H54 (cell line): ENCODE results near the gene SMPX.

Experiments
- DNase-seq: peaks from one replicate; pipeline ENCODE4 v3.0.0; 2011; ENCODE audit warnings: low spot score, mixed read lengths; ENCODE audit not compliant: insufficient read length
- FAIRE-seq: peaks from 3 replicates; lab custom pipeline; 2011; peaks lifted over from hg19 to GRCh38; lab: Jason Lieb, UNC
- POLR2A ChIP-seq: IDR thresholded peaks from 2 replicates; pipeline ENCODE4 v1.6.1; 2011; ENCODE audit warnings: low read depth, mild to moderate bottlenecking, low read length

SMPX gene

DNA sequence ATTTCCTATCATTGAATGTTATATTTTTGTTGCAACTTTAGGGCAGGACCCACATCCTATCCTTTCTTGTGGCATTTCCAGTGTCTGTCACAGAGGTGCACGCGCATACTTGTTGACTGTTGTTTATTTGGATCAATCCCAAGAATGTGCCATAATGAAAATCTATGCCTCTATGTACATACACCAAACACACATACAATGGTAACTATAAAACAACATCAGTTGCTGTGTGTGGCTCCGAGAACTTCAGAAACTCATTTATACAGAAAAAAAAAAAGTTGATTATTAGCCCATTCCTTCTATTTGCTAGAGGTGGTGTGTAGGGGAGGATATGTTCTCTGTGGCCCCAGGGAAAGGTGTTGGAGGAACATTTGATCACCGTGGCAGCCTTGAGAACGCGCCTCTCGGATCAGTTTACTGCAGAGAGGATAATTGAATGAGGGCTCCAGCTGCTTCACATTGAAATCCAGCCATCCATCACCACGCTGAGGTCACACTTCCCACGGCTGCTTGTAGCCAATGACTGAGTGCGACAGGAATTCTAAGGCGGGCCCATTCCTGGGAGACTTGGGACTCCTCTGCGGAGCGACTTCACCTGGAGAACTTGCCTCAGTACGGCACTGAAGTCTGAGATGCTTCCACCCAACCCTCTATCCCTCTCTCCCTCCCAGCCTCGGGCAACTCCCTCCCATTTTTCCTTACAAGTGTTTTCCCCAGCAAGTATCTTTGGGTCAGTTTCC lies 19.5 kb downstream of the SMPX start:
- DNase-seq (no peak), FAIRE-seq (no peak)
- TF ChIP-seq POLR2A: no peak

DNA sequence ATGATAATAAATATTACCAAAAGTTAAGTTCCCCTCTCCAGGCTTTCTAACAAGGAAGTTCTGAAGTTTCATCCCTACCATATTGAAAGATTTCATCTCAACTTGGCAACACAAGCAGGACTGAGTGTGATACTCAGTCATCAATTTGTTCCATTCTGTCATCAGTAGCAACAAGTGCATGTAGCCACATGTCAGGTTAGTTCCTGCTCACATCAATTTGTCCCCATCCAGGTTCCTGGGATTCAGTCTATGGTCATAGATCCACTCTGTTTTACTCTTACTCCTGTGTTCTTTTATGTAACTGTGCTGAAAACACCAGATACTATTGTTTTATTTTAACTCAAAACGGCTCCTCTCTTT lies 22.2 kb downstream of the SMPX start:
- no peak for TF ChIP-seq POLR2A
- FAIRE-seq (no peak), DNase-seq (no peak)

DNA sequence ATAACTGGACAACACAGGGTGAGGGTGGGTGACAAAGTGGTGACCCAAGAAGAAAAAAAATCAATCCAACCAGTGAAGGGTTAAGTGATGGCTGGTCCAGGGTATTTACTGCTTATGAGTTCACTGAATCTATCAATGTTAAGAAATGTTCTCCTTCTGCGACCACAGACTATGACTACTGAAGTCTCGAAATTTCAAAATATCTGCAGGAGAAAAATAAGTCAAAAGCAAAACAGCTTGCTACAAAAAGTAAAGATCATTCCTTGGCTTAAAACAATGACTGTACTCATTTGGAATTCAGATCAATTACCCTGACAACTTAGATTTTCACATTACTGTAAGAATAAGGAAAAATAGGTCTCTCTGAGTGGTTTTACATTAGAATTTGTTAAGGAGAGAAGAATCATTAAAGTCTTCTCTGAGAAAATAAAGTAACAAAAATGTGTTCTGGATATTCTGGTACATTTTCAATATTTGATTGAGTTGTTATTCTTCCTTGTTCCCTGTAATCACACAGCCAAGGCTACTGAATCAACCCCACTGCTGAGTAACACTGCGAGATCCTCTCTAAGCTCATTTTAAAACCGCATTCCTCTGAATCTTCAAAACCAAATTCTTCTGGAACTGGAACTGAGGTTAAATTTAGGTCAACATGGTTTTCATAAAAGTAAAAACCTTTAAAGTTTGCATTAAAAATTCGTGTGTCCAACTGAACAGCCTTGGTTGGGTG lies 22.7 kb downstream of the SMPX start:
- no peak for DNase-seq
- TF ChIP-seq POLR2A: no peak
- no peak for FAIRE-seq

DNA sequence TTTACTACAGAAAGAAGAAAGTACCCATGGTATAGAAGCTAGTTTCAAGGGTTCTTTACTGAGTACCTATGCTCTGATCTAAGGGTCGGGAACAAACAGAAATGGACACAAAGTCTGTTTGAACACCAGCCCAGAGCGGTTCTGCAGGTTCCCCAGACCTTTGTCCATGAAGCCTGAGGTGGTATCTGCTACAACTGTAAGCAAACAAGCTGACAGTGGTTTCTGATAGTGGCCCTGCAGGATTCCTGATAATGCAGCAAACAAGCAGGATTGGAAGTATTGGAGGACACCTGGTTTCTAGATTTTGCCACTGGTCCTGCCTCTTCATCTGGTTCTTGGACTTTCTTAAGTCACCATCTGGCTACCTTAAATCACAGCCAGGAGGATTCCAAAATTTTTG lies 23.7 kb downstream of the SMPX start:
- no peak for DNase-seq
- no peak for FAIRE-seq
- no peak for TF ChIP-seq POLR2A

DNA sequence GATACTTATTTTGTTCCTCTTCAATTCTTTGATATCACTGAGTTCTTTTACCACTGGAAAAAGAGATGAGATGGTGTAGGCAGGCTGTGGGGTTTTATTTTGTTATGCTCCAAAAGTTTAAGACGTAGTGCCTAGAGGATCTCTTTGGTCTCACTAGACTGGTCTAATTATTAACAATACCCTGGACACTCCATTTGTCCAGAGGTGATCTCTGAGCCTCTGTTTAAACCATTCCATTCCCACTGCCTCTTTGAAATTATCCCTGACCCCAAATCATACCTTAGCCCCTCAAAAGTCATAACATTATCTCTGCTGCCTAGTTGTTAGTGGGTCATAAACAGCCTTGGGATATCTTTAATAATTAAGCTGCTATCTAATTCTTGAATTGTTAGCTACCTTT lies 24.2 kb downstream of the SMPX start:
- DNase-seq (no peak), FAIRE-seq (no peak)
- TF ChIP-seq POLR2A: no peak

DNA sequence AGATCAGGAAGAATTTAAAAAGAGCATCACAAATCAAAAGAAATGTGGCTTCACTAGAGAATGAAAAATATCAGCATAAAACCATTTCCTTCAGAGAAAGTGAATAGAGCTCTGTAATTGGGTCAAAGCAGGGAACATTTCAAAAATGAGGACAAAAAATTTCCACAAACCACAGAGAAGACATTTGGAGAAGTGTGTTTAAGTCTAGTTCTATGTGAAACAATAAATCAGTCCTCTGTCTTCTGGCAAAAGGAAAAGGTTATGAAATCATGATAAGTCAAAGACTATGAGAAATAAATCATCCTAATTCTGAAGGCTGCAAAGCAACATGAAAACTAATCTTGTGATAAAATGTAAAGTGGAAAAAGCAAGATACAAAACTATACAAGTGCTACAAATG lies 27.9 kb downstream of the SMPX start:
- TF ChIP-seq POLR2A: no peak

DNA sequence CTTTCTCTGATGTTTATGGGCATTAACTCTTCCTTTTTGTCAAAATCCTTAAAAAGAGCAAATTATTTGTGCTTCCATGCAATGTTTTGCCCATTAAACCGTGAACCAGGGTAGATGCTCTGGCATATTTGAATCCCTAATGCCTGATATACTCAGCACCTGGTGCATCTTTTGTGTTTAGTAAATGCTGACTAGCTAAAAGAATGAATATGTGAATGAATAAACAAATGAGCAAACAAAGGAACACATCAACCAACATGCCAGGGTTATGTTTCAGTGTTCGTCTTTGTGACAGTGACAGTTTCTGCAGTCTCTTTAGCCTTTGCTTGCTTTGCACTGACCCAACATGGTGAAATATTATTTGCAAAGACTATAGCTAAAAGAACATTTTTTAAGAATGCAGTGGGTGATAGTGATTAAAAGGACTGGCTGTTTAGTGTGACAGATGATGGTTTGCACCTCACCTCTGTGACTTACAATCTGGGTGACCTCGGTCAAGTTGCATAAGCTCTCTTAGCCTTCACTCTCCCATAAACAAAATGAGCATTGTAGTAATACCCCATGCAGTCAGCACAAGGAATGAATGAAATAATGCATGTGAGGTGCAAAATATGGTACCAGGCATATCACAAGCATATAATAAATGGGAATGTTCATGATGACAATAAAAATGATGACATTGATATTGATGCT lies 29.5 kb downstream of the SMPX start:
- FAIRE-seq (no peak), DNase-seq (no peak)
- no peak for TF ChIP-seq POLR2A

More for the DNA sequence above, 27.9 kb downstream of the SMPX start:
- DNase-seq (no peak), FAIRE-seq (no peak)

DNA sequence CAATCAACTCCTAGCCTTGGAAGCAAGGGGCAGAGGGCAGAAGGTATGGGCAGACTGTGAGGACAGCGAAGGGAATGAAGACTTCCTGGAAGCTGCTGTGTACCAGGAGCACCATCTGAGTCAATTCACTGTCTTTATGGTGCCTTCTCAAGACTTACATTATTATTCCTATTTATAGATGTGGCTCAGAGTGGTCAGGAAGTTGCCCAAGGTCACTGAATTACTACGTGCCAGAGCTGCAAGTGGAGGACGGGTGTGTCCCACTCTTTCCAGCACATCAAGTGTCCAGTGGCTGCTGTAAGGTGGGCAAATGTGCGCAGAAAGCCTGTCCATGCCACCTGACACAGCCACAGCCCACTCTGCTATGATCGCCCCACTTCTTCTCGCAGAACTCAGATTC lies 32.0 kb downstream of the SMPX start:
- DNase-seq (no peak), FAIRE-seq (no peak)
- no peak for TF ChIP-seq POLR2A

DNA sequence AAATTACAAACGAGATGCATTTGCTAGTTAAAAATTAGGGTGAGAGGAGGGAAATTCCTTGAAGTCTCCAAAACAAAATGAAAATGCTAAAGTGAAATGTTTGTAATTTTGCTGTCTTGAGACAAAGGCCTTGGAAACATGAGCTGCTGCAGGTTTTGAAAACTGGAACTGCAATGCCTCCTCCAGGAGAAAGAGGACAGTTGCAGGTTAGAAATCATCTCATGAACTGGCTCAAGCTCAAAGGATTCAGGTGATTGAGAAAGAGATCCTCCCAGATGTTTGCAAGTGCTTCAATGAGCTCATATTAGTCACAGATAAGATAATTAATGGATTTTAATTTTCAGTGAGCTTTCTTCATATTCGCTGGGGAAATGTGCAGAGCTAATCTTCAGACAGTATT lies 32.4 kb downstream of the SMPX start:
- no peak for TF ChIP-seq POLR2A
- FAIRE-seq (no peak), DNase-seq (no peak)

DNA sequence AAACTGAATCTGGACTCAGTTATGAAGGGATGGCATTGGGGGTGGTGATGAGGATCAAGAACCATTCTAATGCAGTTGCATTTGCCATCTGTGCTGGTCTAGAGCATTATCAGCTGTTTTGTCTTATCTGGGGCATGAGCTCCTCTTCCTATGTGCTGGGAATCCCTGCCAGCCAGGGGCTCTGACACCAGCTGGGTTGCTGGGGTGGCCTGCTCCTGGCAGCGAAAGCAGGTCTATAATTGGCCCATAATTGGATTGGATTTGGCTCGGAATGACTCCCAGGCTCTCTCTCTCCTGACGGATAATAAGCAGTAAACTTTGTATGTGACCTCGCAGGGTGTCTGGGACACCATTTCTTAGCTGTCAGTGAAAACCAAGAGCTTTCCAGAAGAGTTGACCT lies 34.1 kb downstream of the SMPX start:
- FAIRE-seq: no peak
- no peak for DNase-seq
- no peak for TF ChIP-seq POLR2A

DNA sequence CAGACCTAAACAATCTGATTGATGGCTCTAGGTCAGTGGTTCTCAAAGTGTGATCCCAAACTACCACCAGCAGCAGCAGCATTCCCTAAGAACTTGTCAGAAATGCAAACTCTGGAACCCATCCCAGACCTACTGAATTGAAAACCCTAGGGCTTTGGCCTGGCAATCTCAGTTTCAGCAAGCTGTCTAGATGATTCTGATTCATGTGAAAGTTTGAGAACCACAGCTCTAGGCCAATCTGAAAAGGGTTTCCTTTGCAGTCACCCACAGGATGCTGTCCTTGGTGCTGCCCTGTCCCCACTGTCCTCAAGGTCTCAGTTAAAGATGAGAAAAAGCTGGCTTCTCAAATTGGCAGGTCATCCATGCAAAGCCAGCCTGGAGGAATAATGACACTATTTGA lies 34.8 kb downstream of the SMPX start:
- DNase-seq (no peak), FAIRE-seq (no peak)
- TF ChIP-seq POLR2A: no peak

DNA sequence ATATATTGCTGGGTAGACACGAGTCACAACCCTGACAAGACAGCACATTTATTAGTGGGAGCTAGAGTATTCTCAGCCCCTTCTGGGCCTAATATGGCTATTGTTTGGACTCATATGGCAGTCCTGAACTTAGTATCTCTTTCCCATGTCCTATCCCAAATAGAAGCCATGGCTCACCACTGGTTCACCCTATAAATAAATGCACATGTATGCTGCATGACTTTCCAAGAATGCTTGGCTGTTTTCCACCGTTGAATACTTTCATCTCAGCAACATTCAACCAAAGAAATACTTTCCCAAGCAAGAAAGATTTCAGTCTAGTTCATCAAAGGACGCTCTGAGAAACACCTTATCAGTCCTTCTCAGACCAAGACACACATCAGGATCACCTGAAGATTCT lies 36.7 kb downstream of the SMPX start:
- DNase-seq (no peak), FAIRE-seq (no peak)
- no peak for TF ChIP-seq POLR2A

DNA sequence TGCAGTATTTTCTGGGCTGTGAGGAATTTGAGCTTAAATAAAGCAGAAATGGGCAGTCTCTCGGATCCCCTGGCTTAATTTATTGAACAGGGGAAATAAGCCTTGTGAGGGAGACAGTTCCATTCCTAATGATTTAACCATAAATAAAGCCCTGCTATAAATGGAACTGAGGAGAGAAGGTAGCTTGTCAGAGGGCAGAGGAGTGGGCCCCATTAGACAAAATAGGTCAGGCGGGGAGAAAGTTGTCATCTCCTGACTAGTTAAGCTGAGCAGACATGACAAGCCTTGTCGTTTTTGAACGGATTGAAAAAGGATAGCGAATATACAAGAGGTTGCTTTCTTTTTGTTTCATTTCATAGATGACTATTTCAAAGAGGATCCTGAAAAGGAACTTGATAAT lies 39.3 kb downstream of the SMPX start:
- DNase-seq: no peak

DNA sequence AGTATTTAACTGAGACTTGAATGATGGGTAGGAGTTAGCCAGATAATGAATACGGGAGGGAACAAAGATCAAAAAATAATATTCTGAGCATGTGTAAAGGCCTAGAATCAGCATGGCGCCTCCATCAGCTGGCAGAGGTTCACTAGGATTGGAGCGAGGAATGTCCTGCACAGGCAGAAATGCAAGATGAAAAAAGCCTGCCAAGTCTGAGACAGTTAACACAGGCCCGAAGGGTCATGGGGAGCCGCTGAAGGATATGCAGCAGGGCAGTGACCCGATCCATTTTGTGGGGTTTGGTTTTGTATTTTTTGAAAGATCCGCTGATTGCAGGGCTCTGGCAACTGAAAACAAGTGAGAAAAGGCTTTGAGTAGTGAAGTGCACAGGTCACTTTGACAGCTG lies 40.1 kb downstream of the SMPX start:
- no peak for FAIRE-seq
- TF ChIP-seq POLR2A: no peak
- DNase-seq: no peak

More for the DNA sequence above, 39.3 kb downstream of the SMPX start:
- no peak for TF ChIP-seq POLR2A
- no peak for FAIRE-seq
